AG04449 (cell line): ENCODE results near the gene EMP2.

Experiments used
- CTCF ChIA-PET: fragments of 350-600 bp; formaldehyde crosslinking; extraction: SDS; loops from one replicate; lab custom pipeline; 2021; ENCODE audit warnings: antibody characterized with exemption; lab: Yijun Ruan, JAX
- POLR2A ChIA-PET: fragments of 400-600, 350-600 bp; formaldehyde crosslinking; extraction: SDS; loops from one replicate; lab custom pipeline; 2020; ENCODE audit warnings: antibody characterized with exemption, inconsistent platforms; lab: Yijun Ruan, JAX
- DNase-seq: peaks from one replicate; pipeline ENCODE4 v3.0.0-alpha.2; 2010; ENCODE audit warnings: low read depth, low spot score
- H3K4me3 ChIP-seq: 2 replicates; pipeline ENCODE4 v1.5.1; 2011; ENCODE audit warnings: low read depth, mild to moderate bottlenecking, control low read depth, low read length
- TF ChIP-seq, protein P1 (sequence below): IDR thresholded peaks from one replicate; pipeline ENCODE4 v1.5.1; 2011; ENCODE audit warnings: mild to moderate bottlenecking, moderate library complexity, low read length, control low read depth, inconsistent platforms; ENCODE audit not compliant: insufficient read depth; ENCODE audit errors: missing control alignments

Gene EMP2

DNA sequence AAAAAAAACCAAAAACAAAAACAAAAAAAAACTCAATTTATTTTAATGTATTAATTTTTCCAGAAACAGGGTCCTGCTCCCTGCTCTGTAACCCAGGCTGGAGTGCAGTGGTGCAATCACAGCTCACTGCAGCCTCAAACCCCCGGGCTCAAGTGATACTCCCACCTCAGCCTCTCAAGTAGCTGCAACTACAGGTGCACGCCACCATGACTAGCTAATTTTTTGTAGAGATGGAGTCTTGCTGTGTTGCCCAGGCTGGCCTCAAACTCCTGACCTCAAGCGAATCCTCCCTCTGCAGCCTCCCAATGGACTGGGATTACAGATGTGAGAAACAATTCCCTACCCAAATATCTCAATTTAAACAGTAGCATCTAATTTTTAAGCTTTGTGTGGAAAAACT lies 25.2 kb upstream of the EMP2 start:
- POLR2A ChIA-PET, result no interaction called here
- CTCF ChIA-PET, result interaction anchor here (1.3 kb wide), 2 partner anchors 10 to 25 kb away, joined by 3 to 4 read pairs; partner anchors contain the start of gene EMP2
- no peak overlapping the region for H3K4me3 ChIP-seq
- DNase-seq, result no peak
- TF ChIP-seq, protein P1, sequence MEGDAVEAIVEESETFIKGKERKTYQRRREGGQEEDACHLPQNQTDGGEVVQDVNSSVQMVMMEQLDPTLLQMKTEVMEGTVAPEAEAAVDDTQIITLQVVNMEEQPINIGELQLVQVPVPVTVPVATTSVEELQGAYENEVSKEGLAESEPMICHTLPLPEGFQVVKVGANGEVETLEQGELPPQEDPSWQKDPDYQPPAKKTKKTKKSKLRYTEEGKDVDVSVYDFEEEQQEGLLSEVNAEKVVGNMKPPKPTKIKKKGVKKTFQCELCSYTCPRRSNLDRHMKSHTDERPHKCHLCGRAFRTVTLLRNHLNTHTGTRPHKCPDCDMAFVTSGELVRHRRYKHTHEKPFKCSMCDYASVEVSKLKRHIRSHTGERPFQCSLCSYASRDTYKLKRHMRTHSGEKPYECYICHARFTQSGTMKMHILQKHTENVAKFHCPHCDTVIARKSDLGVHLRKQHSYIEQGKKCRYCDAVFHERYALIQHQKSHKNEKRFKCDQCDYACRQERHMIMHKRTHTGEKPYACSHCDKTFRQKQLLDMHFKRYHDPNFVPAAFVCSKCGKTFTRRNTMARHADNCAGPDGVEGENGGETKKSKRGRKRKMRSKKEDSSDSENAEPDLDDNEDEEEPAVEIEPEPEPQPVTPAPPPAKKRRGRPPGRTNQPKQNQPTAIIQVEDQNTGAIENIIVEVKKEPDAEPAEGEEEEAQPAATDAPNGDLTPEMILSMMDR, result no peak

DNA sequence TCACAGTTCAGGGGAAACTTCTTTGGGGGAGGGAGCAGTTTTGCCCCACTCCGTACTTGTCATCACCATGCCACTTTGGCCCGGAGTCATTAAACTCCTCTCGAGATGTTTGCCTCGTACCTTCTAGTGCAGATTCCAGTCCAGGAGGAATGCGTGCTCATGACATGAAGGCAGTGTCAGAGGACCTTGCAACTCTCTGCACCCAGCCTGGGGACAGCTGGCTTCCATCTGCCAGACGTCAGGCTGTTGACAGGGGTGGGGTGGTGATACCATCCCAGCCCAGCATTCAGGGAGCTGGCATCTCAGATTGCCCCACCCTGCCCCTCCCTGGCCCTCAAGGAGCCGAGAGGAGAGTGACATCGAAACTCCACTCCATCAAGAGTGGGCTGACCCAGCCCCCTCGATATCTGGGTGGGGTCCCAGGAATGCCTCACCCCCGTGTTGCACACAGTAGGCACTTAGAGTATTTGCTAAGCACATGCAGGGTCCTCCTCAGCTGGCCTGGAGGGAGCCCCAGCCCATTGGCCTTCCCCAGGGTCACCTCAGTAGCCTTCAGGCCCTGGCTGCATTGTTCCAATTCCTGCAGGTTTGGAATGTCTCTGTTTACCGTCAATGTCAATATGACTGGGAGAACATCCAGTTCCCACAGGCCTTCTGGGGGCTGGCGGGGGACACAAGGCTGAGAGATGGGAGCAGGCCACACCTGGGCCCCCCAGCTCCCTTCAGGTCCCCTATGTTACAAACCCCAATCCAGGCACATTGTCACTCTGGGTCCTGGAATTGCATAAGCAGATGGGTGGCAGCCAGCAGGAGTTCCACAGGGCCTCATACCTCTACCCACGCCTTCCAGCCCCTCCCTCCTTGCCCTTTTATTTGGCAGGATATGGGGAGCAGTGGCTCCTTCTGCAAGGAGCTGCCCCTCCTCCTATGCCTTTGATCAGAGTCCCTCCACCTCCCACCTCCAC lies 21.3 kb upstream of the EMP2 start:
- H3K4me3 ChIP-seq, result no peak overlapping the region
- DNase-seq, result no peak
- ChIA-PET POLR2A (interaction anchor here (0.7 kb wide), 1 partner anchor 21 kb away, joined by 3 read pairs; the partner anchor contains the start of gene EMP2), CTCF (interaction anchor here (1.3 kb wide), 1 partner anchor 21 kb away, joined by 3 read pairs; the partner anchor contains the start of gene EMP2)
- TF ChIP-seq, protein P1, result no peak

DNA sequence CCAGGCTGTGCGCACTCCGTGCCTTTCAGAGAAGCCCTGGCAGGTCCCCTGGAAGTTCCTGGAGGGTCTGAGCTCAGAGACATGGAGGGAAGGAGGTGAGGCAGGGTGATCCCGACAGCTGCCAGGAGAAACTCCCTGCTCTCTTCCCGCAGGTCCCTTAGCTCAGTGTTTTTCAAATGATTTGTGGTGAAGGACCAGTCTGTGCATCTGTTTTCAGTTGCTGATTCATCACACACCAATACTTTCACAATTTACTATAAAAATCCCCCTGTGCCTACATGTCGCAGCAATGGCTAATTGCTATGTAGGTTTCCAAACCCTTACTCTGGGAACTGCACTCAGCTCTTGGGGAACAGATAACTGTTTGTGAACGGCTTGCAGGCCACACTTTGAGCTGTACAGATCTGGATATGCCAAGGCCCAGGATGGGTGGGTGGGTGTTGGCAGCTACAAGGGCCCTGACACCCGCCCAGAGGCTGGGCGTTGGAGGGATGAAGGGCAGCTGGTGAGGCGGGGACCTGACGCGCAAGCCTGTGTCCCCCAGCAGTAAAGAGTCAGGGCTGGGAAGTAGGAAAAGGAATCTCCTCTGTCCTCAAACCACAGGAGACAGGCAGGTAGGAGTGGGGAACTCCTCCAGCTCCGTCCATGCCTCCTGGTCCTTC lies 20.5 kb upstream of the EMP2 start:
- POLR2A ChIA-PET, result interaction anchor here (1.3 kb wide), 1 partner anchor 8 kb away, joined by 4 read pairs; no protein-coding TSS in a partner anchor
- CTCF ChIA-PET, result interaction anchor here (1.3 kb wide), 1 partner anchor 21 kb away, joined by 3 read pairs; the partner anchor contains the start of gene EMP2
- no peak overlapping the region for H3K4me3 ChIP-seq
- no peak for DNase-seq
- TF ChIP-seq, protein P1, result no peak

DNA sequence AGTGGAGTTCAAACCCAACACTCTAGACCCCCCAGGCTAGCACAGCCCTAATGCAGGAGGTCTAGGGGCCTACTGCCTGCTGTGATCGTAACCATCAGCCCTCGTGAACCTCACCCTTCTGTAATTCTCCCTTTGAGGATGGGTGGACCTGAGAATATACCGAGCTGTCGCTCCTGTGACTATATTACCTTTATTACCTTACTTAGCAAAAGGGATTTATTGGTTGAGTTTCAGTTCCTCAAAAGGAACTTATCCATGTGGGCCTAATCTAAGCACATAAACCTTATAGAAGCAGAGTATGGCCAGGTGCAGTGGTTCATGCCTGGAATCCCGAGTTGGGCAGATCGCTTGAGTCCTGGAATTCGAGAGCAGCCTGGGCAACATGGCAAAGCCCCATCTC lies 19.2 kb upstream of the EMP2 start:
- ChIA-PET POLR2A (interaction anchor here (1.3 kb wide), 1 partner anchor 10 kb away, joined by 4 read pairs; no protein-coding TSS in a partner anchor), CTCF (interaction anchor here (1.3 kb wide), 1 partner anchor 11 kb away, joined by 4 read pairs; no protein-coding TSS in a partner anchor)
- H3K4me3 ChIP-seq, result no peak overlapping the region
- DNase-seq, result no peak
- TF ChIP-seq, protein P1, result no peak

DNA sequence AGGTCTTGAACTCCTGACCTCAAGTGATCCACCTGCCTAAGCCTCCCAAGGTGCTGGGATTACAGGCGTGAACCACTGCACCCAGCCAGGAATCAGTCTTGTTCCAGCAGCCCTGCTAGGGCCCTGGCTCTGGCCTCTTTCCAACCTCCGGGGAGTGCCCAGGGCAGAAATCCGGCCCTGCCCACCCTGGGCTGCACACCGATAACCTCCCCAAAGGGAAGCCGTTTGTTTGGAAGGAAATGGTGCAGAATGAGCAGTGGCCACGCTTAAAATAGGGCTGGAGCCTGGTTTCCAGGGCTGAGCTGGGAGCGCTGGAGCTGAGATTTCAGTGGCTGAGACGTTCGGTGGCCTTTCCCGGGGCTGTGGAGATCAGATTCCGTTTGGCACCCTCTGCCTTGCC lies 17.8 kb upstream of the EMP2 start:
- TF ChIP-seq, protein P1, result no peak
- CTCF ChIA-PET, result interaction anchor here (1.1 kb wide), 1 partner anchor 18 kb away, joined by 5 read pairs; the partner anchor contains the start of gene EMP2

More for the DNA sequence above, 17.8 kb upstream of the EMP2 start:
- POLR2A ChIA-PET, result no interaction called here
- H3K4me3 ChIP-seq, result no peak overlapping the region
- DNase-seq, result no peak
